GM12801 (cell line): Measurements from ENCODE around the gene OR52E2.

Experiments used
- CTCF ChIP-seq: IDR thresholded peaks from one replicate; pipeline ENCODE4 v1.5.1; 2011; ENCODE audit warnings: control low read depth; ENCODE audit not compliant: insufficient read length; ENCODE audit errors: extremely low read depth

Gene OR52E2

GRCh38 chr11:5088556-5088955 lies 29.1 kb upstream of the OR52E2 start:
- no peak for TF ChIP-seq CTCF

GRCh38 chr11:5083602-5084001 lies 24.2 kb upstream of the OR52E2 start:
- TF ChIP-seq CTCF, result no peak

- no peak for TF ChIP-seq CTCF
Observed at GRCh38 chr11:5081405-5081804, 22.0 kb upstream of the OR52E2 start.

- TF ChIP-seq CTCF, result no peak
Observed at GRCh38 chr11:5071799-5072198, 12.4 kb upstream of the OR52E2 start.

GRCh38 chr11:5069272-5069671 lies 9.8 kb upstream of the OR52E2 start, which contains the start of gene OR52E1:
TSS of gene OR52E1 (plus strand) at chr11:5069572.
- TF ChIP-seq CTCF, result no peak

- no peak for TF ChIP-seq CTCF
Observed at GRCh38 chr11:5065027-5065426, 5.6 kb upstream of the OR52E2 start.

- TF ChIP-seq CTCF, result no peak
Observed at GRCh38 chr11:5046754-5047330, 12.6 kb downstream of the OR52E2 start.

GRCh38 chr11:5046226-5046625 lies 13.2 kb downstream of the OR52E2 start, which contains the start of gene OR52J3:
TSS of gene OR52J3 (plus strand) at chr11:5046526. CDS start at chr11:5046526, 0 bp downstream.
- TF ChIP-seq CTCF, result no peak
